ENCODE measurements around the gene FBLN7.

DNA sequence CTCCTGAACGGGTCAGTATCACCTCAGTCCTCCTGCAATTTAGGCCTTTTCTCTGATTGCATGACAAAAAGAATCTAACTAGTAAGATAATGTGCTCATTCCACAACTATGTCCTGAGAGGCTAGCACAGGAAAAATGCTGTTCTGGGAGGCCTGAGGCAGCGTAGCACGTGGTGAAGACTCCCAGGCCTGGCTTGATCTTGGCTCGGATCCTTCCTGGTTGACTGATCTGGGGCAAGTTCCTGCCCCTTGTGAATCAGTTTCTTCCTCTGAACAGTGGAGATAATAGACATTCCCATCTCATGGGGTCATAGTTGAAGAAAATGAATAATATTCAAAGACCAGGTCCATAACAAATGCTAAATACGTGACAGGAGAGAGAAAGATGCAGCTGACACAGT, 12.3 kb downstream of the FBLN7 start:
- TF ChIP-seq, protein P1, sequence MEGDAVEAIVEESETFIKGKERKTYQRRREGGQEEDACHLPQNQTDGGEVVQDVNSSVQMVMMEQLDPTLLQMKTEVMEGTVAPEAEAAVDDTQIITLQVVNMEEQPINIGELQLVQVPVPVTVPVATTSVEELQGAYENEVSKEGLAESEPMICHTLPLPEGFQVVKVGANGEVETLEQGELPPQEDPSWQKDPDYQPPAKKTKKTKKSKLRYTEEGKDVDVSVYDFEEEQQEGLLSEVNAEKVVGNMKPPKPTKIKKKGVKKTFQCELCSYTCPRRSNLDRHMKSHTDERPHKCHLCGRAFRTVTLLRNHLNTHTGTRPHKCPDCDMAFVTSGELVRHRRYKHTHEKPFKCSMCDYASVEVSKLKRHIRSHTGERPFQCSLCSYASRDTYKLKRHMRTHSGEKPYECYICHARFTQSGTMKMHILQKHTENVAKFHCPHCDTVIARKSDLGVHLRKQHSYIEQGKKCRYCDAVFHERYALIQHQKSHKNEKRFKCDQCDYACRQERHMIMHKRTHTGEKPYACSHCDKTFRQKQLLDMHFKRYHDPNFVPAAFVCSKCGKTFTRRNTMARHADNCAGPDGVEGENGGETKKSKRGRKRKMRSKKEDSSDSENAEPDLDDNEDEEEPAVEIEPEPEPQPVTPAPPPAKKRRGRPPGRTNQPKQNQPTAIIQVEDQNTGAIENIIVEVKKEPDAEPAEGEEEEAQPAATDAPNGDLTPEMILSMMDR (conservative IDR thresholded peaks at IDR 0.05; ENCODE audit: low read depth, low read length): no peak
- no peak for TF ChIP-seq EZH2 (IDR thresholded peaks at IDR 0.05; ENCODE audit: borderline replicate concordance, low read depth, low read length, poor library complexity, severe bottlenecking)
